Type B pancreatic cell (in vitro differentiated cells): ENCODE data around the gene MED27. TPM values are rescaled to one million over a fixed set of nuclear protein-coding genes. Genes with fewer than 3 reads are reported as not detected.

Experiments used
- DNase-seq: peaks from one replicate; pipeline ENCODE4 v3.0.0; 2021; ENCODE audit warnings: mixed read lengths; ENCODE audit not compliant: unreplicated experiment; ENCODE audit errors: extremely low spot score
- H3K27ac Mint-ChIP-seq: 2 replicates; pipeline ENCODE4 v1.8.0; 2021; ENCODE audit warnings: mild to moderate bottlenecking, mixed read lengths
- H3K27me3 Mint-ChIP-seq: 2 replicates; pipeline ENCODE4 v1.8.0; 2021; ENCODE audit warnings: mixed read lengths
- H3K36me3 Mint-ChIP-seq: 2 replicates; pipeline ENCODE4 v1.8.0; 2021; ENCODE audit warnings: mixed read lengths
- H3K4me1 Mint-ChIP-seq: one replicate; pipeline ENCODE4 v1.8.0; 2021; ENCODE audit warnings: mixed read lengths; ENCODE audit not compliant: unreplicated experiment
- H3K4me3 Mint-ChIP-seq: 2 replicates; pipeline ENCODE4 v1.8.0; 2021; ENCODE audit warnings: mild to moderate bottlenecking, mixed read lengths
- H3K9me3 Mint-ChIP-seq: 2 replicates; pipeline ENCODE4 v1.8.0; 2021; ENCODE audit warnings: mixed read lengths
- total RNA-seq: library from RNA; stranded (reverse); gene quantifications from 2 replicates; pipeline ENCODE4 v1.2.1, GENCODE V29; 2021; ENCODE audit warnings: low replicate concordance
- TF ChIP-seq, protein P1 (sequence below): fragments of 200-600 bp; sonication (generic); conservative IDR thresholded peaks from 2 replicates; pipeline ENCODE4 v1.5.0; 2021; ENCODE audit warnings: antibody characterized with exemption, mild to moderate bottlenecking

The MED27 gene
- total RNA-seq, 1 donor from 2014 or later: 21.7 TPM

GRCh38 chr9:131875828-131876485 lies 203.7 kb downstream of the MED27 start:
- no peaks in the 10 kb centered on the region for H3K36me3 Mint-ChIP-seq
- TF ChIP-seq, protein P1, sequence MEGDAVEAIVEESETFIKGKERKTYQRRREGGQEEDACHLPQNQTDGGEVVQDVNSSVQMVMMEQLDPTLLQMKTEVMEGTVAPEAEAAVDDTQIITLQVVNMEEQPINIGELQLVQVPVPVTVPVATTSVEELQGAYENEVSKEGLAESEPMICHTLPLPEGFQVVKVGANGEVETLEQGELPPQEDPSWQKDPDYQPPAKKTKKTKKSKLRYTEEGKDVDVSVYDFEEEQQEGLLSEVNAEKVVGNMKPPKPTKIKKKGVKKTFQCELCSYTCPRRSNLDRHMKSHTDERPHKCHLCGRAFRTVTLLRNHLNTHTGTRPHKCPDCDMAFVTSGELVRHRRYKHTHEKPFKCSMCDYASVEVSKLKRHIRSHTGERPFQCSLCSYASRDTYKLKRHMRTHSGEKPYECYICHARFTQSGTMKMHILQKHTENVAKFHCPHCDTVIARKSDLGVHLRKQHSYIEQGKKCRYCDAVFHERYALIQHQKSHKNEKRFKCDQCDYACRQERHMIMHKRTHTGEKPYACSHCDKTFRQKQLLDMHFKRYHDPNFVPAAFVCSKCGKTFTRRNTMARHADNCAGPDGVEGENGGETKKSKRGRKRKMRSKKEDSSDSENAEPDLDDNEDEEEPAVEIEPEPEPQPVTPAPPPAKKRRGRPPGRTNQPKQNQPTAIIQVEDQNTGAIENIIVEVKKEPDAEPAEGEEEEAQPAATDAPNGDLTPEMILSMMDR: no peak
- no peaks in the 10 kb centered on the region for H3K4me1 Mint-ChIP-seq
- no peaks in the 10 kb centered on the region for H3K9me3 Mint-ChIP-seq
- no peak overlapping the region for H3K4me3 Mint-ChIP-seq
- H3K27ac Mint-ChIP-seq: no peak overlapping the region
- DNase-seq: no peak
- no peaks in the 10 kb centered on the region for H3K27me3 Mint-ChIP-seq

DNA sequence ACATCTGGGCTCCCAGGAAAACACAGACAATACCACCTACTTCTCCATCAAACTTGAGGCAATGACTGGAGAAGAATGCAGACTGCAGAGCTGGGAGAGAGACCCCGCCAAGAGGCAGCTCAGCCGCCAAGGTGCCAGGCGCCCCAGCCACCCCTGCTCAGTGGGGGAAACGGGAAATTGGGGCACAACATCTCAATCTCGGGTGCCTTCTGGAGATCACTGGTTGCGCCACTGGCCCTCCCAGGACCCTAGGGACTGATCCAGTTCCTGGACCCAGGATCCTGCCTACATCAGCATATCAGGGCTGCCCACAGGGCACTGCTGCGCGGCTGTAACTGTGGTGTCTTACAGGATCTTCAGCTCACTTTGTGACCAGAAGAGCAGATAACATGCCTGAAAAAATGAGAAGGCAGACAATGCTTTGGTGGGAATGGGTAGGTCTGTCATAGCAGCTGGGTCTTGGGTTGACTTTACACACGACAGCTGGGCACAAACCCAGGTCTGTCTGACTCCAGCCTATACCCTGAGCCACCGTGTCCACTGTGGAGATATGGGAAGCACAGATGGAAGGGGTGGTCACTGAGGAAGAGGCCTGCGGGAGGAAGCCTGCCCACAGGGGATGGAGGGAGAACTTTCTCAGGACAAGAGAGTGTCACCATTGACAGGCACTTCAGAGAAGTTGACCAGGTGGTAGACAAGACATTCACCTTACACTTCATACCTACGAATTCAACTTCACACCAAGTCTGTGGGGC lies 204.6 kb downstream of the MED27 start:
- no peak overlapping the region for H3K4me3 Mint-ChIP-seq
- H3K4me1 Mint-ChIP-seq: no peaks in the 10 kb centered on the region
- TF ChIP-seq, protein P1: no peak
- H3K27ac Mint-ChIP-seq: no peak overlapping the region
- H3K9me3 Mint-ChIP-seq: no peaks in the 10 kb centered on the region
- H3K36me3 Mint-ChIP-seq: no peaks in the 10 kb centered on the region
- H3K27me3 Mint-ChIP-seq: no peaks in the 10 kb centered on the region
- no peak for DNase-seq

DNA sequence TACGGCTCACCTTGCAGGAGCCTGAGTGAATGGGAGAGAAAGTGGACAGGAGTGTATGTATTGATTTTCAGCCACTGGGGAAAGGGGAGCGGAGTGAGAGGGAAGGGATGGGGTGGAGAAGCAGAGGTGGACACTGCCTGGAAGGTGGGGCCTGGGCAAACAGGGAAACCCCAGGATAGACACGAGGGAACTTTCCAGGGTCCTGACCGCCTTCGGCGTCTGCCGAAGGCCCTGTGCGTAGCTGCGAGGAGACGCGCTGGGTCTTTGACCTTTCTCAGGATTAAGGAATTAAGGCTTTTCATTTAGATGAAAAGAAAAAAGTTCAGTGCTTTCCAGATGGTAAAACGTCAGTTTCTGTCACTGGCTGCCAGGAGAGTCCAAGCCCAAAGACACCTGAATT lies 205.2 kb downstream of the MED27 start:
- DNase-seq: no peak
- Mint-ChIP-seq H3K4me1 (peaks cover 5% of the 10 kb centered on the region), H3K9me3 (no peaks in the 10 kb centered on the region), H3K4me3 (no peak overlapping the region), H3K27ac (no peak overlapping the region), H3K36me3 (no peaks in the 10 kb centered on the region), H3K27me3 (no peaks in the 10 kb centered on the region)
- TF ChIP-seq, protein P1: no peak

DNA sequence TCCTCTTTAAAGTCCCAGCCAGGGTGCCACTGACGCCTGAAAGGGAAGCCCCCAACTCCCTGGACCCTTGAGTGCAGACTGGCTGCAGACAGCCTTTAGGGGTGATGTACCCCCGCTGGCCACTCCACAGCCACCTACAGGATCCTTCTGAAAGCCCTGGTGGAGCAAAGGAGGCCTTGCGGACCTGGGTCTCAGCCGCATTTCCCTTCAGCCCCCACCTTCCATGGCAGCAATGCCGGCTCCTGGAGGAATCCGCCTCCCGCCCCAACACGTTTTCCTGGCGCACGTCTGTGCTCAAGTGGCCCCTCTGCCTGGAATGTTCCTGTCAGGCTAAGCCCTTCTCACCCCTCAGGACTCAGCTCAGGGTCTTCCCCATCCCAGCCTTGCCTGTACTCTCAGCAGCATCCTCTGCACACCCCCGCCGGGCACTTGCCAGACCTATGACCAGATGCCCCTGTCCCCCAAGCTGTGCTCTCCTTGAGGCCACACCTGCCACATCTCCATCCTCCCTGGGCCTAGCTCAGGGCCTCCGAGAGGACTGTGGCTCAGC lies 205.7 kb downstream of the MED27 start:
- TF ChIP-seq, protein P1: no peak
- Mint-ChIP-seq H3K36me3 (no peaks in the 10 kb centered on the region), H3K27me3 (no peaks in the 10 kb centered on the region), H3K9me3 (no peaks in the 10 kb centered on the region), H3K4me3 (no peak overlapping the region), H3K4me1 (peaks cover 9% of the 10 kb centered on the region), H3K27ac (no peak overlapping the region)
- DNase-seq: no peak

DNA sequence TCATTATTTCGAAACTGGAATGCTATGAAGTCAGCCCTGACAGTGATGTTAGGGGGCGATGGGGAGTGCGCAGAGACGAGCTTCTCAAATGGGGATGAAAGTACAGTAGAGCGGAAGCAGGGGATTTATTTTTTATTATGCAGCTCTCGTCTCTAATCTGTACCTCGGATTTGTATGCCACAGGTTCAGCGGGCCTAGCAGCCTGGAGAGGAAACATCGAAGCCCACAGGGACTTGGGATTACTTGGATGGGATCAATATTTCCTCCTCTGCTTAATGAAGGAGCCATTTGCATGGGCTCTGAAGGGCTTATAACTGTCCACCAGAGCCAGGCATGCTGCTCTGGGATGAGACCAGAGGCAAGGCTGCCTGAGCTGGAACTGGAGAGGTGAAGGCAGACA lies 206.3 kb downstream of the MED27 start:
- Mint-ChIP-seq H3K36me3 (no peaks in the 10 kb centered on the region), H3K9me3 (no peaks in the 10 kb centered on the region), H3K4me1 (peaks cover 14% of the 10 kb centered on the region), H3K27me3 (no peaks in the 10 kb centered on the region), H3K27ac (no peak overlapping the region), H3K4me3 (no peak overlapping the region)
- TF ChIP-seq, protein P1: no peak
- DNase-seq: no peak
